ENCODE data around the gene TMEM242. TPM values are rescaled to one million over a fixed set of nuclear protein-coding genes. Genes with fewer than 3 reads are reported as not detected.

TMEM242 gene
- total and polyA plus RNA-seq, 2 of the 13 experiments (the other 11 are each of a cell fraction or from before 2014, with no cell fraction given) = 5.6 to 11.1 TPM

DNA sequence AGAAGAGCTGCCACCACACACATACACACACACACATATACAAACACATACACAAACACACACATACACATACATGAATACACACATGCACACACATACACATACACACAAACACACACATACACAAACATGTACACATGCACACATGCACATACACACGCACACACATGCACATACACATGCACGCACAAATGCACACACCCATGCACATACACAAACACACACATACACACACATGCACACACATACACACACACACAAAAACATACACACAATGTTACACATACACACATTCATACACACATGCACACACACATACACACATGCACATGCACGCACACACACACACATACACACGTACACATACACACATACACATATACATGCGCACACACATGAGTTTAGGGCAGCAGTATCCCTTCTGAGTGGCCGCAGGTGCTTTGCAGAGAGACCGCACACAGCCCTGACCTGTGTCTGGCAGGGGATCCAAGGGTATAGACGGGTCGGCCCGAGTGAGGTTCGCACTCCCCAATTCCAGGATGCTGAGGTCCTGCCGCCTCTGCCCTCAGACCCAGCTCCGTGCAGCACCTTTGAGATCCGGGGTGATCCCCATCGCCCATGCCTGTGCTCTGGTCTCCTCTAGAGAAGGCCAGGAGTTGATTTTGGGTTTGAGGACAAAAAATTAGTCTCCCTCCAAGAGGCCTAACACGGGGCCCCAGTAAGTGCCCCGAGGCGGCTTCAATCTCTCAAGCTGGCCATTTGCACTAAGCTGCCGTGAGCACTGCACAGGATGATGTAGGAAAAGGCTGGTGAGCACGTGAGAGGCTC, 56.8 kb downstream of the TMEM242 start:
- Histone ChIP-seq H3K4me2 (ENCODE audit: low read depth, low read length) (no peak overlapping the region), H3K27me3 (ENCODE audit: control insufficient read depth in 1 of 2, insufficient read depth in 2 of 2, low read length in 2 of 2) (peaks cover 8 to 52% of the 10 kb centered on the region in 2 experiments; a peak in 4 of 5 replicates), H3K9ac (ENCODE audit: insufficient read depth, low read depth, low read length) (no peak overlapping the region), H3K4me3 (replicated peaks in 1 of 3; ENCODE audit: insufficient read depth in 1 of 3, low read depth in 2 of 3, low read length in 3 of 3) (no peak overlapping the region), H4K20me1 (ENCODE audit: insufficient read depth, low read length) (no peaks in the 10 kb centered on the region), H3K36me3 (replicated peaks in 1 of 2; ENCODE audit: control insufficient read depth in 1 of 2, insufficient read depth in 2 of 2, low read length in 2 of 2) (no peaks in the 10 kb centered on the region), H3K27ac (ENCODE audit: extremely low read length, insufficient read depth, low read length) (no peak overlapping the region), H3K4me1 (ENCODE audit: insufficient read depth, low read length) (peaks cover 10% of the 10 kb centered on the region), H3K79me2 (ENCODE audit: insufficient read depth, low read length) (no peaks in the 10 kb centered on the region), H2AFZ (ENCODE audit: low read length) (no peak overlapping the region), H3K9me3 (ENCODE audit: low read length) (no peaks in the 10 kb centered on the region)
- intact Hi-C loops (cut with micrococcal nuclease; ENCODE audit: unreplicated experiment) (no loop called here), in situ Hi-C loops (cut with HindIII; ENCODE audit: extremely low pct_ligation_motif_present, low pct_unique_long_range_greater_than_20kb) (no loop called here)
- DNase-seq (ENCODE audit: low spot score) = no peak
- 47% methylated on average over 20 of the region's 20 CpGs for WGBS (ENCODE audit: low lambda C conversion rate)
- peak; percentile 64 for FAIRE-seq
- POLR2A ChIA-PET = no interaction called here
- CTCF ChIA-PET (ENCODE audit: low intra/inter-chr PET ratio, low total read pairs) = no interaction called here
- BruUV-seq (replicated peaks) = no TSS peak
- no peak for ATAC-seq
- TF ChIP-seq, protein P1, sequence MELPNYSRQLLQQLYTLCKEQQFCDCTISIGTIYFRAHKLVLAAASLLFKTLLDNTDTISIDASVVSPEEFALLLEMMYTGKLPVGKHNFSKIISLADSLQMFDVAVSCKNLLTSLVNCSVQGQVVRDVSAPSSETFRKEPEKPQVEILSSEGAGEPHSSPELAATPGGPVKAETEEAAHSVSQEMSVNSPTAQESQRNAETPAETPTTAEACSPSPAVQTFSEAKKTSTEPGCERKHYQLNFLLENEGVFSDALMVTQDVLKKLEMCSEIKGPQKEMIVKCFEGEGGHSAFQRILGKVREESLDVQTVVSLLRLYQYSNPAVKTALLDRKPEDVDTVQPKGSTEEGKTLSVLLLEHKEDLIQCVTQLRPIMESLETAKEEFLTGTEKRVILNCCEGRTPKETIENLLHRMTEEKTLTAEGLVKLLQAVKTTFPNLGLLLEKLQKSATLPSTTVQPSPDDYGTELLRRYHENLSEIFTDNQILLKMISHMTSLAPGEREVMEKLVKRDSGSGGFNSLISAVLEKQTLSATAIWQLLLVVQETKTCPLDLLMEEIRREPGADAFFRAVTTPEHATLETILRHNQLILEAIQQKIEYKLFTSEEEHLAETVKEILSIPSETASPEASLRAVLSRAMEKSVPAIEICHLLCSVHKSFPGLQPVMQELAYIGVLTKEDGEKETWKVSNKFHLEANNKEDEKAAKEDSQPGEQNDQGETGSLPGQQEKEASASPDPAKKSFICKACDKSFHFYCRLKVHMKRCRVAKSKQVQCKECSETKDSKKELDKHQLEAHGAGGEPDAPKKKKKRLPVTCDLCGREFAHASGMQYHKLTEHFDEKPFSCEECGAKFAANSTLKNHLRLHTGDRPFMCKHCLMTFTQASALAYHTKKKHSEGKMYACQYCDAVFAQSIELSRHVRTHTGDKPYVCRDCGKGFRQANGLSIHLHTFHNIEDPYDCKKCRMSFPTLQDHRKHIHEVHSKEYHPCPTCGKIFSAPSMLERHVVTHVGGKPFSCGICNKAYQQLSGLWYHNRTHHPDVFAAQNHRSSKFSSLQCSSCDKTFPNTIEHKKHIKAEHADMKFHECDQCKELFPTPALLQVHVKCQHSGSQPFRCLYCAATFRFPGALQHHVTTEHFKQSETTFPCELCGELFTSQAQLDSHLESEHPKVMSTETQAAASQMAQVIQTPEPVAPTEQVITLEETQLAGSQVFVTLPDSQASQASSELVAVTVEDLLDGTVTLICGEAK (IDR thresholded peaks at IDR 0.05) = peak; percentile 24; the same call in 1 of the 2 replicates
- TF ChIP-seq, protein P1 (CRISPR knock-in tag; IDR thresholded peaks at IDR 0.05) = no peak
- TF ChIP-seq, protein P2, sequence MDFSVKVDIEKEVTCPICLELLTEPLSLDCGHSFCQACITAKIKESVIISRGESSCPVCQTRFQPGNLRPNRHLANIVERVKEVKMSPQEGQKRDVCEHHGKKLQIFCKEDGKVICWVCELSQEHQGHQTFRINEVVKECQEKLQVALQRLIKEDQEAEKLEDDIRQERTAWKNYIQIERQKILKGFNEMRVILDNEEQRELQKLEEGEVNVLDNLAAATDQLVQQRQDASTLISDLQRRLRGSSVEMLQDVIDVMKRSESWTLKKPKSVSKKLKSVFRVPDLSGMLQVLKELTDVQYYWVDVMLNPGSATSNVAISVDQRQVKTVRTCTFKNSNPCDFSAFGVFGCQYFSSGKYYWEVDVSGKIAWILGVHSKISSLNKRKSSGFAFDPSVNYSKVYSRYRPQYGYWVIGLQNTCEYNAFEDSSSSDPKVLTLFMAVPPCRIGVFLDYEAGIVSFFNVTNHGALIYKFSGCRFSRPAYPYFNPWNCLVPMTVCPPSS (IDR thresholded peaks at IDR 0.05) = peak; percentile 61; the same call in 1 of the 2 replicates
- TF ChIP-seq FOXA1 (IDR thresholded peaks at IDR 0.05) (peak; percentile 26; the same call in 1 of the 2 replicates), FOXA1 (CRISPR knock-in tag; IDR thresholded peaks at IDR 0.05) (no peak), ZNF282 (IDR thresholded peaks at IDR 0.05; ENCODE audit: partially characterized antibody) (no peak), RNF2 (conservative IDR thresholded peaks at IDR 0.05; ENCODE audit: low read depth) (no peak), SP4 (CRISPR knock-in tag; IDR thresholded peaks at IDR 0.05) (no peak), SOX13 (IDR thresholded peaks at IDR 0.05) (no peak), SOX13 (CRISPR knock-in tag; conservative IDR thresholded peaks at IDR 0.05 in 1 of 2, IDR thresholded peaks at IDR 0.05 in 1 of 2) (no peak)
- TF ChIP-seq, protein P3, sequence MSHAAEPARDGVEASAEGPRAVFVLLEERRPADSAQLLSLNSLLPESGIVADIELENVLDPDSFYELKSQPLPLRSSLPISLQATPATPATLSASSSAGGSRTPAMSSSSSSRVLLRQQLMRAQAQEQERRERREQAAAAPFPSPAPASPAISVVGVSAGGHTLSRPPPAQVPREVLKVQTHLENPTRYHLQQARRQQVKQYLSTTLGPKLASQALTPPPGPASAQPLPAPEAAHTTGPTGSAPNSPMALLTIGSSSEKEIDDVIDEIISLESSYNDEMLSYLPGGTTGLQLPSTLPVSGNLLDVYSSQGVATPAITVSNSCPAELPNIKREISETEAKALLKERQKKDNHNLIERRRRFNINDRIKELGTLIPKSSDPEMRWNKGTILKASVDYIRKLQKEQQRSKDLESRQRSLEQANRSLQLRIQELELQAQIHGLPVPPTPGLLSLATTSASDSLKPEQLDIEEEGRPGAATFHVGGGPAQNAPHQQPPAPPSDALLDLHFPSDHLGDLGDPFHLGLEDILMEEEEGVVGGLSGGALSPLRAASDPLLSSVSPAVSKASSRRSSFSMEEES (CRISPR knock-in tag; IDR thresholded peaks at IDR 0.05) = no peak
- TF ChIP-seq, protein P4, sequence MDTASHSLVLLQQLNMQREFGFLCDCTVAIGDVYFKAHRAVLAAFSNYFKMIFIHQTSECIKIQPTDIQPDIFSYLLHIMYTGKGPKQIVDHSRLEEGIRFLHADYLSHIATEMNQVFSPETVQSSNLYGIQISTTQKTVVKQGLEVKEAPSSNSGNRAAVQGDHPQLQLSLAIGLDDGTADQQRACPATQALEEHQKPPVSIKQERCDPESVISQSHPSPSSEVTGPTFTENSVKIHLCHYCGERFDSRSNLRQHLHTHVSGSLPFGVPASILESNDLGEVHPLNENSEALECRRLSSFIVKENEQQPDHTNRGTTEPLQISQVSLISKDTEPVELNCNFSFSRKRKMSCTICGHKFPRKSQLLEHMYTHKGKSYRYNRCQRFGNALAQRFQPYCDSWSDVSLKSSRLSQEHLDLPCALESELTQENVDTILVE (CRISPR knock-in tag; IDR thresholded peaks at IDR 0.05) = no peak
